HG03558 (cell line): ENCODE data around the gene IFI44L.

Source experiments
- ATAC-seq: cut with Tn5 transposase; IDR thresholded peaks from one replicate; pipeline ENCODE4 v1.9.1; 2021; ENCODE audit warnings: moderate number of reproducible peaks; ENCODE audit not compliant: unreplicated experiment; ENCODE audit errors: extremely low read depth

Gene IFI44L

GRCh38 chr1:78682496-78682895 is 62.2 kb downstream of the IFI44L start:
- no peak for ATAC-seq

DNA sequence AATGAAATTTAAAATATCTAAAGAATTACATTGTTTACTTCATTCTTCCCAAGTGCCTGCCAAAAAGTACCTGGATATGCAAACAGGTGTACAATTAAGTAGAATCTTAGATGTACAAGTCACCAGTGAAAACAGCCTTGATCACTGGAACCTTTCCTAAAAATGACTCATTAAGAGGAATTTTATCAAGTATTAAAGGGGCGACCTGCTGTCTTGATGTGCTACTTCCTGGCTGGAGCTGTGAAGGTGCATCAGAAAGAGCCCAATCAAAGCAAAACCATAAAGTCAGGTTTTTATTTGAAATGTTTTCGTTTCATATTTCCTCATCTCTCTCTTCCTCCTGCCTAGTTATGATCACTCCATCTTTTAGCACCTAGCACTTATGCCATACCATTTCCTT is 62.8 kb downstream of the IFI44L start:
- ATAC-seq, result no peak

GRCh38 chr1:78687315-78687714 is 67.1 kb downstream of the IFI44L start:
- ATAC-seq, result no peak

DNA sequence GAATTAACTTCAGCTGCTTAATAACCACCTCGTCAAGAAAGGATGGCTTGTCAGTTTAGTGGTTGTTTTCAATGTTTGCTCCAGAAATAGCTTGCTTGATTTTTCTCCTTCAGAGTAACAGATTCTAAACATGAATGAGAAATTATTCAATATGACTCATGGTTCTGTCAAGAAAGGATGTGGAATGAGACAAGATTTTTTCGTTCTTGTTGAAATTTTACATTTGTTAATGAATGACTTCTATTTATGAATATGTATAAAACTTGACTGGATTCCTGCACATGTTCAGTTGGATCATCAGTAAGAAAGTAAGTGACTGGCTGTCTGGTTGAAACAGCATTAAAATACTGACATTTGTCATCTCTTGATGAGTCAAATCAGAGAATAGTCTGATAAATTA is 67.7 kb downstream of the IFI44L start:
- no peak for ATAC-seq

DNA sequence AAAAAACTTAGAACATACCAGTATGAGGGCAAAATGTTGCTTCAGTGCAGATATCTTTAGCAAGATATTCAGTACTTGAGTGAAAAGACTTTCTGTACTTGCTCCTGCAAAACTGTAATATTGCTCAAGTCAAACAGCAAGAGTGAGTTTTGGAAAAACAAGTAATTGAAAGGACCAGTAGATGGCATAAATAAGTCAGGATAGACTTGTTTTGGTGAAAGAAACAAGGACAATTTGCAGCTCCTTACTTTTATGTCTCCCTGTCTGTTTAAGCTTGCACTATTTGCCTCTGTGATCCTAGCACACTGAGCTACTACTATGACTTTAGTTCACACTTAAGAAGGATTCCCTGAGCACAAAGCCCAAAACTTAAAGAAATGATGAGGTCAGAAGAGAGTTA is 68.4 kb downstream of the IFI44L start:
- ATAC-seq, result no peak

DNA sequence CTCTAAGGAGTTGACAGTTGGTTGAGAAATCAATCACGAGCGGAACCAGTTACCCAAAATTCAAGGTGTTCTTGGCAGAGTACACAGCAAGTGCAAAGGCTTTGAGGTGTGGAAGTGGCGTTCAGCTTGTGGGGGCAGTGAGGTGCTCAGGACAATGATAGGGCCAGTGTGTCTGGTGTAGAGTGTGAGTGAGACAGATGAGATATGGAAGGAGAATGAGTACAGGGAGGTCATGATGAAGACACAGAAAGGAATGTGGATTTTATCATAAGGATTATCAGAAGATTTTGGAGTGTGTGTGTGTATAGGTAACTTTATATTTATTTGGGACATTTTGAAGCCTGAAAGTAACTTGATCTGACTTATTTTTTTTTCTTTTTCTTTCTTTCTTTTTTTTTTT is 70.3 kb downstream of the IFI44L start:
- no peak for ATAC-seq

DNA sequence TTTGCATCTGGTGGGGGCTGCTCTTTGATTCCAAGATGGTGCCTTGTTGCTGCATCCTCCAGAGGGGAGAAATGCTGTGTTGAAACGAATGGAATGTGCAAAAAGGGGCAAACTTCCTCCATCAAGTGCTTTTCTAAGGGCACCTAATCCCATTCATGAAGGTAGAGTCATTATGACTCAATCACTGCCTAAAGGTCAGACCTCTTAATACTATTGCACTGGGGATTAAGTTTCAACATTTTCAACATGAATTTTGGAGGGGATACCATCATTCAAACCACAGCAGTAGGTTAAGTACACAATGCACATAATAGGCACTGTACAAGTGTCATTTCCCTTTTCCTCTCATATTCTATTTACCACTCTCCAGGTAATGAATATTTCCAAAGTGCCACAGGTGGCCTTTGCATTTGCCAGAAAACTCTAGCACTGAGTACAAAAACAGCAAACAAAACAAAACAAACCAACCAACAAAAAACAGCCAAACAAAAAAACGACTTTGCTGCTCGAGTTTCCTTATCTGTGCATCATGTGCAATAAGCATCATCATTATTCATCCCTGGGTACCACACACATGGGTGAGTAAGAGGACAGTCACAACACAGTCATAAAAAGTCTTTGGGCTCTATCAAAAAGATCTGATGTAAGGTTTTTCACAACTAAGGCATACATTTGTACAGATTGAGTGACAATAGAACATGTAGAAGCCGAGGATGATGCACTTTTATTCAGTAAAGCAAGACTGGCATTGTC is 71.9 kb downstream of the IFI44L start:
- no peak for ATAC-seq
